LHCN-M2 (cell line): ENCODE data around the gene LDLRAP1. TPM values are rescaled to one million over a fixed set of nuclear protein-coding genes. Genes with fewer than 3 reads are reported as not detected.
"Not testable (repeated sequence)": the region's sequence is repeated elsewhere in the genome, so short reads cannot be mapped to it uniquely, and the experiment has no call there.

Experiments used
- DNase-seq: peaks from one replicate; pipeline ENCODE4 v3.0.0-alpha.2; 2012; ENCODE audit warnings: low read depth
- total RNA-seq: library from RNA; depleted of rRNA; stranded (reverse); fragments of >200 nt; gene quantifications from 2 replicates; pipeline ENCODE4 v1.2.3, GENCODE V29; 2014

Gene LDLRAP1
- total RNA-seq, 1 experiment from 2014 or later = 13.1 TPM

DNA sequence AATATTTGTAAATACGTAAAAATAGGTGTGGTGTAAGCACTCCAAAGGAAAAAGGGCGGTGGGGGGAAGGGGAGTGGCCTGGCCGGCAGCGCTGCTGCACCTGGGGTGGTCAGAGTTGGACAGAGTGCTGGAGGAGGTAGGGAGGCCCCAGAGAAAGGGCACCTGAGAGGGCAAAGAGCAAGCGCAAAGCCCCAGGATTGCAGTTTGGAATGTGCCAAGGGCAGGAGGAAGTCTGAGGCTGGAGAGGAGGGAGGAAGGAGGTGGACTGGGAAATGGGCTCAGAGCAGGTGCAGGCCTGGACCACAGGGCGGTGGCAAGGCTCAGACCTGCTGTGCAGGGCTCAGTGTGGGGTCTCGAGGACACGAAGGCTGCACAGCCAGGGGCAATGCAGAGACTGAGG lies 30.6 kb downstream of the LDLRAP1 start:
- no peak for DNase-seq

GRCh38 chr1:25575191-25575590 lies 31.8 kb downstream of the LDLRAP1 start:
- DNase-seq = no peak

DNA sequence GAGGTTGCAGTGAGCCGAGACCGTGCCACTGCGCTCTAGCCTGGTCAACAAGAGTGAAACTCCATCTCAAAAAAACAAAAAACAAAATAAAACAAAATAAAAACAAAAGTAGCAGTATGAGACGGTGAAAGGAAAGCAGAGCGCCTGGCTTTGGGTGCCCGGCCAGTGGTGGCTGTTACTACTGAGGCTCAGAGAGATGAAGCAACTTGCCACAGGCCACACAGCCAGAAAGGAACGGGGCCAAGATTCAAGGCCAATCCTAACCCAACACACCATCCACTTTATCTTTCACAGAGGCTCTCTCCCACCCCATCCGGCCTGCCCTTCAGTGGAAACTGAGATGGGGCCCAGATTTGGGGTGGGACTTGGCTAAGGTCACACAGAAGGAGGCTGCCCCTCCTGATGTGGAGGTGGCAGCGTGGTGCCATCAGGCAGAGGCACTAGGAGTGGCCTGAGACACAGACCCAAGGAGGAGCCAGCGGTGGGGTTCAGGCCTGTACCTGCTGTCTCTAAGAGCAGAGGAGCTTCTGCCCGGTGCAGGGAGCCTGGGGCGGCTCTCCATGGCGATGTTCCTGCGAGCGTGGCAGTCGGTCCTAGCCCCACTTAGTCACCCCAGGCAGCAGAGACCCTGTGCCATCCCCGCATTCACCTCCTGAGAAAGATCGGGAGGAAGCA lies 33.2 kb downstream of the LDLRAP1 start:
- no peak for DNase-seq

DNA sequence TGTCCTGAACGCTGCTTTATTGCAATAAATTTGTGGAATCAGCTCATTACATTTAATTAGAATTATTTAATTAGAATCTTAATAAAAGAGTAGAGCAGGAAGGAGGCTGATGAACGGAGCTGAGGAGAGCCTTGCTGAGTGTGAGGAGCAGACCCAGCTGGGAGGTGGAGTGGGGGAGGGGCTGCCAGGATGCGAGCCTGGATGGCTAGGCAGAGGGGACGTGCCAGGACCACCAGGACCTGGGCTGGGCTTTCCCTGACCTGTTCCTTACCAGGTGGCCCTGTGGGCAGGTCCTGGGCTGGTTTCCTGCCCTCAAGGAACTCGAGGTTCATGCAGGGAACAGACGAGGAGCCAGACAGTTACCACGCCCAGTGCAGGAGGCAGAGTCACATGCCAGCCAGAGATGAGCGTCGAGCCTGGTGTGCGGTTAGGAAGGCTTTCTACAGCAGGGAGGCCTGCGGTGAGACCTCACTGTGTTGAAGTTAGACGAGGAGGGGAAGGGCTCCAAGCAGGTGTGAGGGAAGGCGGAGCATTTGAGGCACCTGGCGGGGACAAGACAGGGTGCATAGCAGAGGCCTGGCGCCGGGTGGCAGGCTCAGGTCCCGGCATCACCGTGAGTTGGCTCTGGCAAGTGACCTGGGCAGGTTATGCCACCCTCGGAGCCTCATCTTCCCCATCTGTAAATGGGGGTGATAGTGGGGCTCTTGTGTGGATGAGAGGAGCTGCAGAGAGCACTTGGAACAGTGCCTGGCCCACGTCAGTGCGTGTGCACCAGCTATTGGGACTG lies 33.9 kb downstream of the LDLRAP1 start:
- no peak for DNase-seq

- no peak for DNase-seq
Observed at GRCh38 chr1:25579292-25580252, 36.2 kb downstream of the LDLRAP1 start.

GRCh38 chr1:25580927-25581326 lies 37.5 kb downstream of the LDLRAP1 start:
- DNase-seq = no peak

GRCh38 chr1:25581764-25582163 lies 38.4 kb downstream of the LDLRAP1 start:
- no peak for DNase-seq

DNA sequence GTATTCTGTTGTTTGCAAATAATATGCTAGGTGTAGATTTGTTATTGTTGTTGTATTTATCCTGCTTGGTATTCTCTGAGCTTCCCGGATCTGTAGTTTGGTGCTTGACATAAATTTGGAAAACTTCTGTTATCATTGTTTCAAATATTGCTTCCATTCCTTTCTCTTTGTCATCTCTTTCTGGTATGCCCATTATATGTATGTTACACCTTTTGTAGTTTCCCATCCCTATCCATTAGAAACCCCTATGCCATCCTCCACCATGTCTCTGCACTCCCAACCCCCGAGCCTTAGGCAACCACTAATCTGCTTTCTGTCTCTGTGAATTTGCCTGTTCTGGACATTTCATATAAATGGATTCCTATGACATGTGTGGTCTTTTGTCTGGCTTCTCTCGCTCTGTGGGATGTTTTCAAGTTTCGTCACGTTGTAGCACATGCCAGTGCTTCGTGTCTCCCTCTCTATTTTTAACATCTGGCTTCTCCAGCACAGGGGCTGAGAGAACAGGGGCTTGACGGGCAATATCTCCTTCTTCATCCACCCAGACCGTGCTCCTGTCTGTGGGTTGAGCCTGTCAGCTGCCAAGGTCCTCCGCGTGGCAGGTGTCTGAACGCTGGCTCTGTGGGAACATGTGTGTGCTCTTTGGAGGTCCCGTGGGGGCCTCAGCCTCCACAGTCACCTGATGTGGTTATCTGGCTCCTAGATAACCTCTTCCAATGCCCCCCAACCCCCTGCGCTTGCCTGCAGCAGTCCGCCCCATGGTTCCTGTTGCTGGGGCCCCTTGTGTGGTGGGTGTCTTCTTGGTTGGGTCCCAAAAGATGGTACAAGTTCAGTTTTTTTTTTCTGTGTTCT lies 40.3 kb downstream of the LDLRAP1 start:
- no peak for DNase-seq

DNA sequence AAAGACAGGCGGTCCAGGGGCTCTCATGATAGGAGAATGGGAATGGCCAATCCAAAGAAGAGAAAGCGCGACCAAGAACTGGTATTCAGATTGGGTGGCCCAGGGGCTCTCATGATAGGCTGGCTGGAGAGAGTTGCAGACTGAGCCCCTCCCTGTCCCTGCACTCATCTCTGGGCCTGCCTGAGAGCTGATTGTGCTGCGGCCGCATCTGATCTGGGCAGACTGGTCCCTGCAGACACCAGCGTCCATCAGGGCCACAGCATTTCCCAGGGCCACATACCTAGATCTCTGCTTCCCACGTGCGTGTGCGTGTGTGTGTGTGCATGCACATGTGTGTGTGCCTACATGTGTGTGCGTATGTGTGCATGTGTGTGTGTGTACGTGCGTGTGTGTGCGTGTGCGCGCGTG lies 42.8 kb downstream of the LDLRAP1 start:
- no peak for DNase-seq

GRCh38 chr1:25587290-25587689 lies 43.9 kb downstream of the LDLRAP1 start:
- no peak for DNase-seq

DNA sequence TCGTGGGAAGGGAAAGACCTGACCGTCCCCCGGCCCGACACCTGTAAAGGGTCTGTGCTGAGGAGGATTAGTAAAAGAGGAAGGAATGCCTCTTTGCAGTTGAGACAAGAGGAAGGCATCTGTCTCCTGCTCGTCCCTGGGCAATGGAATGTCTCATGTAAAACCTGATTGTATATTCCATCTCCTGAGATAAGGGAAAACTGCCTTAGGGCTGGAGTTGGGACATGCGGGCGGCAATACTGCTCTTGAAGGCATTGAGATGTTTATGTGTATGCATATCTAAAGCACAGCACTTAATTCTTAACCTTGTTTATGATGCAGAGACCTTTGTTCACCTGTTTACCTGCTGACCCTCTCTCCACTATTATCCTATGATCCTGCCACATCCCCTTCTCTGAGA lies 44.8 kb downstream of the LDLRAP1 start:
- DNase-seq = not testable (repeated sequence)

- DNase-seq = not testable (repeated sequence)
Observed at GRCh38 chr1:25588786-25589185, 45.4 kb downstream of the LDLRAP1 start.

- DNase-seq = no peak
Observed at GRCh38 chr1:25590096-25590824, 46.9 kb downstream of the LDLRAP1 start.

GRCh38 chr1:25593861-25594260 lies 50.5 kb downstream of the LDLRAP1 start:
- no peak for DNase-seq

- no peak for DNase-seq
Observed at GRCh38 chr1:25594971-25595370, 51.6 kb downstream of the LDLRAP1 start.

GRCh38 chr1:25596641-25597040 lies 53.2 kb downstream of the LDLRAP1 start:
- DNase-seq = not testable (repeated sequence)

GRCh38 chr1:25598879-25599278 lies 55.5 kb downstream of the LDLRAP1 start:
- no peak for DNase-seq

- DNase-seq = no peak
Observed at GRCh38 chr1:25599969-25600610, 56.7 kb downstream of the LDLRAP1 start.

- not testable (repeated sequence) for DNase-seq
Observed at GRCh38 chr1:25600971-25601699, 57.7 kb downstream of the LDLRAP1 start.
